COLO829 (cell line): ENCODE data around the gene ZSWIM1.
A peak's percentile ranks its signal among the peaks of the same experiment; 100 is the strongest.
"Not testable (repeated sequence)": the region's sequence is repeated elsewhere in the genome, so short reads cannot be mapped to it uniquely, and the experiment has no call there.

Source experiments
- DNase-seq: peaks from one replicate; pipeline ENCODE4 v3.0.0; 2012; ENCODE audit warnings: low spot score

The ZSWIM1 gene

GRCh38 chr20:45890077-45890984 is 9.3 kb downstream of the ZSWIM1 start:
- DNase-seq, result no peak

DNA sequence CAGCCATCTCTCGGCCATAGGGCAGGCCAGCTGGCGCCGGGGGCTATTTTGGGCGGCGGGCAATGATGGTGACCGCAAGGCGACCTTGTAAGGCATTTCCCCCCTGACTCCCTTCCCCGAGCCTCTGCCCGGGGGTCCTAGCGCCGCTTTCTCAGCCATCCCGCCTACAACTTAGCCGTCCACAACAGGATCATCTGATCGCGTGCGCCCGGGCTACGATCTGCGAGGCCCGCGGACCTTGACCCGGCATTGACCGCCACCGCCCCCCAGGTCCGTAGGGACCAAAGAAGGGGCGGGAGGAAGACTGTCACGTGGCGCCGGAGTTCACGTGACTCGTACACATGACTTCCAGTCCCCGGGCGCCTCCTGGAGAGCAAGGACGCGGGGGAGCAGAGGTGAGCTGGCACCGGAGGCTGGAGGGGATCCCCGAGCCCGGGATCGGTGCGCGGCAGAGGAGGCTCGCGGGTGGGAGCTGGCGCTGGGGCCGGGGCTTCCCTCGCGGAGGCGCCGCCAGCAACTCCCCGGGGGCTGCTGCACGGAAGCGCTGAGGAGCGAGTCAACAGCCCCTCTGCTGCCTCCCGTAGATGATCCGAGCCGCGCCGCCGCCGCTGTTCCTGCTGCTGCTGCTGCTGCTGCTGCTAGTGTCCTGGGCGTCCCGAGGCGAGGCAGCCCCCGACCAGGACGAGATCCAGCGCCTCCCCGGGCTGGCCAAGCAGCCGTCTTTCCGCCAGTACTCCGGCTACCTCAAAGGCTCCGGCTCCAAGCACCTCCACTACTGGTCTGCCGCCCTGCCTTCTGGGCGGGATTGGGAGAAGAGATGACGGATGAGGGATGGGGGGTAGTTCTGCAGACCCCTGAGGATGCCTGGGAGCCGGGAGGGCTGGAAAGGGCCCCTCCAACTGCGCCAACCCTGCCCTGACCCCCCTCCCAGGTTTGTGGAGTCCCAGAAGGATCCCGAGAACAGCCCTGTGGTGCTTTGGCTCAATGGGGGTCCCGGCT is 10.3 kb downstream of the ZSWIM1 start, which contains the start of the genes CTSA and NEURL2:
Gene CTSA, plus strand, starts transcription at position 351 of the 999 bp plus-strand sequence. Its CDS starts 234 bp downstream, at position 585.
Gene NEURL2, minus strand, starts transcription at position 224 of the 999 bp plus-strand sequence. Its CDS starts 217 bp downstream, at position 7.
- DNase-seq, result peak; percentile 99

- peak; percentile 62 for DNase-seq
Observed at GRCh38 chr20:45892049-45892825, 11.2 kb downstream of the ZSWIM1 start.

DNA sequence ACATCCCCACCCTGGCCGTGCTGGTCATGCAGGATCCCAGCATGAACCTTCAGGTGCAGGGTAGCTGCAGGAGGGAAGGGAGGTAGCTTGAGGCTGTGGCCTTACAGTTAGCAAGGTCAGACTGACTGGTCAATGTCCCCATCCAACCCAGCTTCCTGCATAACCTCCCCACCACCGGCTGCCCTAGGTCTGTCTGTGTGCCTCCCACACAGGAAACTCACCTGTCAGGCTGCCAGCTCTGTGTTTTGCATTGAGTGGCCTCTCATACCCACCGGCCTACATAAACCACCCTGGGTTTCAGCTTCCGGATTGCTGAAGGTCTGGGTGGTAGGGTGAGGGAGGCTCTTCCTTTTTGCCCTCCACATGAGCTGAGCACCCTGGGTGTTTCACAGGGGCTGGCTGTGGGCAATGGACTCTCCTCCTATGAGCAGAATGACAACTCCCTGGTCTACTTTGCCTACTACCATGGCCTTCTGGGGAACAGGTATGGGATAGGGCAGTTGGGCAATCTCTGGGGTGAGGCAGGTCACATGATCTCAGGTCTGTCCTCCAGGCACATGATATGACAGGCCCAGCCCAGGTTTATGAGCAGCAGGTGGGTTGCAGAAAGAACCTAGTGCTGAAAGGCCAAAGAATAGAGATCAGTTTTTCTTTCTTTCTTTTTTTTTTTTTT is 11.9 kb downstream of the ZSWIM1 start:
- no peak for DNase-seq

DNA sequence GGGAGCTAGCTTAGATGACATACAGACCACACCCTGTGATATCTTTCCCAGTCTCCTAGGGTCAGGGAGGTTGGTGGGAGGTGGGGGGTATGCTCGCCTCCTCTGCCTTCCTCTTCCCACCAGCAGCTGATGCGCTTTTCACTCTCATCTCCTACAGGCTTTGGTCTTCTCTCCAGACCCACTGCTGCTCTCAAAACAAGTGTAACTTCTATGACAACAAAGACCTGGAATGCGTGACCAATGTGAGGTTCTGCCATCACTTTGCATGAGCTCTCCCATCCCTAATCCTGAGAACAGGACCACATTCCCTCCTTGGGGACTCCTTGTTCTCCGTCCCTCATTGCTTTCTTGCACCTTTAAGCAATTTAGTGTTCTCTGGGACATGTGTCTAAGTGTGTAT is 12.8 kb downstream of the ZSWIM1 start:
- no peak for DNase-seq

DNA sequence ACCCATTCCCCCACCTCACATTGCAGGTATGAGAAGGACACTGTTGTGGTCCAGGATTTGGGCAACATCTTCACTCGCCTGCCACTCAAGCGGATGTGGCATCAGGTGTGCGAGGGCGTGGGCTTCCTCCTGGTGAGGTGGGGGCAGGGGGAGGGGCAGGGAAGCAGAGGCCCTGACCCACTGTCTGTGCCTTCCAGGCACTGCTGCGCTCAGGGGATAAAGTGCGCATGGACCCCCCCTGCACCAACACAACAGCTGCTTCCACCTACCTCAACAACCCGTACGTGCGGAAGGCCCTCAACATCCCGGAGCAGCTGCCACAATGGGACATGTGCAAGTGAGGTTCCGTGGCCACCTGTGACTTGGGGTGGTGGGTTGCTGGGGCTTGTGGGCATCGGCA is 13.8 kb downstream of the ZSWIM1 start:
- DNase-seq, result no peak

DNA sequence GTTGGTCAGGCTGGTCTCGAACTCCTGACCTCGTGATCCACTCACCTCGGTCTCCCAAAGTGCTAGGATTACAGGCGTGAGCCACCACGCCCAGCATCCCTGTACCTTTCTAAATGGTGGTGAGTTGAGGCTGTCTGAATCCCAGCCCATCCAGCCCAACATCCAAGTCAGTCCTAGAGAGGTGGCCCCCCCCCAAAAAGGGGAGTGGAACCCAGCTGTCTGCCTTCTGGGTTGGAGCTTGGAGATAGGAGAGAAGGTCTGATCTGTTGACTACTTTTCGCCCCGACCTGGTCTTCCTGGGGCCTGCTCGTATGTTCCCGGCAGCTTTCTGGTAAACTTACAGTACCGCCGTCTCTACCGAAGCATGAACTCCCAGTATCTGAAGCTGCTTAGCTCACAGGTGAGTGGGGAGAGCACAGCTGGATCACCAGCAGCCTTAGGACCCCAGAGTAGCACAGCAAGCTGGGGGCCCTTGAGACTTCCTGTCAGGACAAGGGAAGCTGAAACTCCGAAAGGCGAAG is 15.7 kb downstream of the ZSWIM1 start:
- DNase-seq, result no peak

- DNase-seq, result no peak
Observed at GRCh38 chr20:45897289-45897688, 16.3 kb downstream of the ZSWIM1 start.

DNA sequence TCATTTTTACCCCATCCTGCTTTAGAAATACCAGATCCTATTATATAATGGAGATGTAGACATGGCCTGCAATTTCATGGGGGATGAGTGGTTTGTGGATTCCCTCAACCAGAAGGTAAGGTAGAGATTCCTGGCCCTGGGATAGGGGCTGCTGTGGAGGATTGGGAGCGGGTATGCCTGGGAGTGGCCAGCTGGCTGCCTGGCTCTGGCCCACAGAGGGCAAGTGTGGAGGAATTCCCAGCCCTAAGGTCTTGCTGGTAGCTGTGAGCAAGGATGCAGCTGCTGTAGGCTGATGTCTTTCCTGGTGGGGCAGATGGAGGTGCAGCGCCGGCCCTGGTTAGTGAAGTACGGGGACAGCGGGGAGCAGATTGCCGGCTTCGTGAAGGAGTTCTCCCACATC is 16.7 kb downstream of the ZSWIM1 start:
- DNase-seq, result no peak

DNA sequence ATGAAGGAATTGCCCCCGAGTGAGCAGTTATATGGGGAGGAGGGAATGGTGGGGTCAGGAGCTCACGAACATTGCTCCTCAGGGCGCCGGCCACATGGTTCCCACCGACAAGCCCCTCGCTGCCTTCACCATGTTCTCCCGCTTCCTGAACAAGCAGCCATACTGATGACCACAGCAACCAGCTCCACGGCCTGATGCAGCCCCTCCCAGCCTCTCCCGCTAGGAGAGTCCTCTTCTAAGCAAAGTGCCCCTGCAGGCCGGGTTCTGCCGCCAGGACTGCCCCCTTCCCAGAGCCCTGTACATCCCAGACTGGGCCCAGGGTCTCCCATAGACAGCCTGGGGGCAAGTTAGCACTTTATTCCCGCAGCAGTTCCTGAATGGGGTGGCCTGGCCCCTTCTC is 17.3 kb downstream of the ZSWIM1 start:
- no peak for DNase-seq

GRCh38 chr20:45899046-45899835 is 18.2 kb downstream of the ZSWIM1 start:
- no peak for DNase-seq

- not testable (repeated sequence) for DNase-seq
Observed at GRCh38 chr20:45901332-45901731, 20.3 kb downstream of the ZSWIM1 start.

GRCh38 chr20:45902199-45902701 is 21.2 kb downstream of the ZSWIM1 start:
- DNase-seq, result no peak

DNA sequence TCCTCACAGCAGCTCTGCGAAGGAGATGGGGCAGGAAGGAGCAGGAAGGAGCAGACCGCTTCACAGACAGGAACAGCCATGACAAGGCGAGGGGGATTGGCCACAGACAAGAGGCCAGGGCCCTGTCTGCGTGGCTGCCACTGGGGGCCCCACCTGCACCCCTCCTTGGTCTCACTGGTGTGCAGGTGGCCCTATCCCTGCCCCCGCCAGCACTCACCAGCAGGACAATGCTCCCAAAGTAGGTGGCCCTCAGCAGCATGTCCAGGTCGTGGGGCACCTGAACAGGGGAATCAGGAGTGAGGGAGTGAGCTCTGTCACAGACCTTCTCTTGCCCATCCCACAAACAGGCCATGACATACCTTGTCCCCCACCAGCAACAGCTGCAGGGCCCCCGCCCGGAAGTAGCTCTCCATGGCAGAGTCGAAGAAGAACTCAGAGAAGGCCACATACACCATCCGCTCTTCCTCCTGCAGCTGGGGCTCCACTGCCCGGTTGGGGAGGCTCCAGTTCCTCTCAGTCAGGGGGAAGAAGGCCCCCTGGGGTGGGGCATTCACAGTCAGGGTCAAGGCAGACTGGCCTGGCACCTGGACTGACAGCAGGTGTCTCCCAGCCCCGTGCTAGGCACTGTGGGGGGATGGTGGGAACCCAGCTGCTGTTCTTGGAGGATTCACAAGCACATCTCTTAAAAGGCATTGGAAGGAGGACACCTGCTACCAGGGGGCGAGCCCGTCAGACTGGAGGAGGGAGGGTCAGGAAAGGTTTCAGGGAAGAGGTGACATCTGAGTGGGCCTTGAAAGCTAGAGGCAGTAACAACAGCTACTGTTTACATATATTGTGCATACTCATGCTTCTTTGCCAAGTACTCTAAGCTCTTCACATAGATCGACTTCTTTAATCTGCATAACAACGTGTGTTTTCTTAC is 23.8 kb downstream of the ZSWIM1 start:
- DNase-seq, result no peak

DNA sequence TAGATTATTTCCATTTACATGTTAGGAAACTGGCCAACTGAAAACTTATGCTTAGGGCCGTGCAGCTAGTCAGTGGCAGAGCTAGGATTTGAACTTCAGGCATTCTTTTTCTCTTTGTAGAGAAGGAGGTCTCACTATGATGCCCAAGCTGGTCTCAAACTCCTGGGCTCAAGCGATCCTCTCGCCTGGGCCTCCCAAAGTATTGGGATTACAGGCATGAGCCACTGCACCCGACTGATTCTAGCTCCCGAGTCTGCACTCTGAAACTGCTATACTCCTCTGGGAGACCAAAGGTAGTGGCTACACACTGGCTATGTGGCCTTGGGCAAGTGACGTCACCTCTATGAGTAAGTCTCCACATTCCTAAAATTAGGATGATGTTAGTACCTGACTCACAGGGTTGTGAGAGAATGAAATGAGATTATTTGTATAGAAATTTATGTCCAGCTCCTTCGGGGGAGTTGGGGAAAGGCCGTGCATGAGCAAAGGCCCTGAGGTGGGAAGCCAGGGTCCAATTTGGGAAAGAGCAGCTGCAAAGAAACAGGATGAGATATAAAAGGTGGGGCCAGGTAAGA is 24.6 kb downstream of the ZSWIM1 start:
- DNase-seq, result no peak

DNA sequence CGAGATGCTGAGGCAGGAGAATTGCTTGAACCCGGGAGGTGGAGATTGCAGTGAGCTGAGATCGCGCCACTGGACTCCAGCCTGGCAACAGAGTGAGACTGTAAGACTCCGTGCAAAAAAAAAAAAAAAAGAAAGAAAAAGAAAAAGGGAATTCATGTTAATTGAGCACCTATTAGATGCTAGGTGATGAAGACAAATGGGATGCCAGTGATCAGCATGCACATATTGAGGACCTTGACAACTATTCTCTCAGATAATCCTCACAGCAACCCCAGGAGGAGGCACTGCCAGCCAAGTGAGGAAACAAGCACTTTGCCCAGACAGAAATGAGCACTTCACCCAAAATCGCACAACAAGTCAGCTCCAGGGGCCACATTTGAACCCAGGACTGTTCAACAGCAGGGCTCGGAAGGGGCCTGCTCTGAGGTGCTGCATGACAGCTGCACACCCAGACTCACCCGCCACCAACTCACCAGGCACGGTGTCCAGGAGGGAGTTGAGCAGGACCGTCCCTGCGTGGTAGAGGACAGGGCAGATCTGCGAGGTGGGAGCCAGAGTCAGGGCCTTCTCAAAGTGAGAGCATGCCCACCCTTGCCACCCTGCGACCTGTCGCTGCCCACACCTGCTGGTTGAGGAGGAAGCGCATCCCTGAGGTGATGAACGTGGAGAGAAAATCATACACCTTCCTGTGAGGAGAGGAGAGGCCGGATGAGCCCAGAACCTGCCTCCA is 26.4 kb downstream of the ZSWIM1 start:
- no peak for DNase-seq

DNA sequence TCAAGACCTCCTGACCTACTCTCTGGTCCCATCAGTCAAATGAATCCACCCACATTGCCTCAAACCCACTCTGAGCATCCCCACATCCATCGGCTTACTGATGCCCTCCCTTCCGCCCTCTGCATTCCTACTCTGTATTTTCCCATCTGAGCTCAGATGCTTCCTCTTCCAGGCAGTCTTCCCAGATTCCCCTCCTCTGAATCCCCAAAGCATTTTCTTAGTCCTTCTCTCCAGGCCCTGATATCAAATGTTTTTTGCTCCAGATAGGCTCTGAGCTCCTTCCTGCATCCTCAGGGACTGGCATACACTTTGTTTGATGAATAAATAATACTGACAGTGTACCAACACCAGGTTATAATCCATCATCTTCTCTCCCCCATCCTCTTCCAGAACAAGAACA is 27.1 kb downstream of the ZSWIM1 start:
- no peak for DNase-seq
